GM10266 (cell line): Measurements from ENCODE around the gene FMO2.

Experiments used
- DNase-seq: peaks from one replicate; pipeline ENCODE4 v3.0.0; 2012; ENCODE audit errors: extremely low spot score
- TF ChIP-seq, protein P1 (sequence below): IDR thresholded peaks from 2 replicates; pipeline ENCODE4 v1.5.1; 2012; ENCODE audit warnings: mild to moderate bottlenecking, low read depth; ENCODE audit not compliant: control insufficient read depth, insufficient read depth; ENCODE audit errors: missing control alignments

The FMO2 gene

DNA sequence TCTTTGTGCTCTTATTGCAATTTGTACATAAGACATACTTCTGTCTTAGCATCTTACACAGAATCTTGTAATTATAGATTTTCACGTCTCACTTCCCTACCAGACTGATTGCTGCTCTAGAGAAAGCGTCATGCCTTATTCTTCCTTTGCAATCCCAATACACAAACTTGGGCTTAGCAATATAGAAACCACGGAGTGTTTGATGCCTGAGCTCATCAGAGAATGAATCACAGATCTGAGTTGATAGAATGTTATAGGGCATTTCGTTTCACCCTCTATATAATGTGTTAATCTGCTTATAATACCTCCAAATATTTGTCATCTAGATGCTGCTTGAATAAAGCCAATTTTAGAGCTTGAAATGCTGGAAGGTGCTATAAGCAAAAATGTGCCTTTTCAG is 69.8 kb downstream of the FMO2 start:
- TF ChIP-seq, protein P1, sequence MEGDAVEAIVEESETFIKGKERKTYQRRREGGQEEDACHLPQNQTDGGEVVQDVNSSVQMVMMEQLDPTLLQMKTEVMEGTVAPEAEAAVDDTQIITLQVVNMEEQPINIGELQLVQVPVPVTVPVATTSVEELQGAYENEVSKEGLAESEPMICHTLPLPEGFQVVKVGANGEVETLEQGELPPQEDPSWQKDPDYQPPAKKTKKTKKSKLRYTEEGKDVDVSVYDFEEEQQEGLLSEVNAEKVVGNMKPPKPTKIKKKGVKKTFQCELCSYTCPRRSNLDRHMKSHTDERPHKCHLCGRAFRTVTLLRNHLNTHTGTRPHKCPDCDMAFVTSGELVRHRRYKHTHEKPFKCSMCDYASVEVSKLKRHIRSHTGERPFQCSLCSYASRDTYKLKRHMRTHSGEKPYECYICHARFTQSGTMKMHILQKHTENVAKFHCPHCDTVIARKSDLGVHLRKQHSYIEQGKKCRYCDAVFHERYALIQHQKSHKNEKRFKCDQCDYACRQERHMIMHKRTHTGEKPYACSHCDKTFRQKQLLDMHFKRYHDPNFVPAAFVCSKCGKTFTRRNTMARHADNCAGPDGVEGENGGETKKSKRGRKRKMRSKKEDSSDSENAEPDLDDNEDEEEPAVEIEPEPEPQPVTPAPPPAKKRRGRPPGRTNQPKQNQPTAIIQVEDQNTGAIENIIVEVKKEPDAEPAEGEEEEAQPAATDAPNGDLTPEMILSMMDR: no peak
- no peak for DNase-seq

DNA sequence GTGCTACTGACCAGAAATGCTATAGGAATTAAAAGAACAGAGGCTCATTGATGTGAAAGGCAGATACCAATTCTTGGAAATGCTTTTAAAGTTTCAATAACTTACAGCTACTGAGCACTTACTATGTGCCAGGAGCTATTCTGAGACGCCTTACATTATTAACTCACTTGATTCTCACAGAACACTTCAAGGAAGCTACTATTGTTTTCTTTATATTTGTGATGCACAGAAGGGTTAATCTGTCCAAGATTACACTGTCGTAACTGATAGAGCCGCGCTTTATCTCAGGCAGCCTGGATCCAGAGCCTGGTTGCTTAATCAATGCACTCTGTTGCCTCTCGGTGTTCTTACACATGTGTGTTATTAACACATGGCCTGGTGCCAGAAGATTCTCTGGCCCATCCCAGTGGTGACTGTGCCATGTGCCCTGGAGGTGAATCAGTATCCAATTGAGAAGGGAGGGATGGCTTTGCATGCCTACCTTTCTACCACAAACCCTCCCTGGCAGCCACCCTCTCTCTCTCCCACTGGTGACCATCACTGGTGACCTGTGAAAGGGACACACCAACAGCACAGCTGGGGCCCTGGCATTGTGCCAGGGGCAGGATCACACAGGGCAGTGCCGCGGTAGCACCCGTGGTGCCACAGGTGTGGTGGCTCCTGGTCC is 72.0 kb downstream of the FMO2 start:
- DNase-seq: no peak
- TF ChIP-seq, protein P1: no peak

DNA sequence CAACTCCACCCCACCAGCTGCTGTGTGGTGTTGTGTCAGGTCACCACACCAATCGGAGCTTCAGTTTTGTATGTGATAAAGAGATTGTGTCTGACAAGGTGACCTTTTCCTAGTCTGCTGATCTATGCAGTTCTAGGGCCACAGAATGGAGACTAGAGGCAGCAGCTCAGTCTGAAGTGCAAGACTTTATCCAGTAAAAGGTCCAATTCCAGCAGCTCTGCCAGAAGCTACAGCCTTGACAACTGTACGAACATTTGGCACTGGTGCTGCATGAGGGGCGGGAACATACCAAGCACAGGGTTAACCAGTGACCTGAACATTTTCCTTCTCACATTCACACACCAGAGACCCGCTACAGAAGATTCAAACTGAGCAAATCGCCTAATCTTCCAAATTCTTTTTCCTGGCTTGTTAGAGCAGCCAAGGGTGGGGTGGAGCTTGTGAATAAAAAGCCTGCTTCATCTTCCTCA is 72.5 kb downstream of the FMO2 start:
- DNase-seq: no peak

DNA sequence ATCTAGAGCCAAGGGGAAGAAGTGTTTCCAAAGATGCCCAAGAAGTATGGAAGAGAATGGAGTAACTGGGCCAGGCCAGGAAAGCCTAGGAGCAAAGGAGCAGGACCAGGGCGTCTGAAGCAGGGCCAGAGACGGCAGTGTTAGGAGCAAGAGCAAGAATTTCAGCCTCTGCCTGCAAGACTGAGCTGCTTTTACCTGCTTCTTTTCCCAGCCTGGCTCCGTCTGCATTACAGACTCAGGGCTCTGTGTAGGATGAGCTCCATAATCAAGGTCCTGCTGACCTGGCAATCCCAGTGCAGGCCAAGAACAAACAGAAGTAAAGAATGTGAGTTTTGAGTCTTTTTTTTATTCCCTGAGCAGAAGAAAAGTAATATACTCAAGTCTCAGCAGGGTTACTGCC is 73.3 kb downstream of the FMO2 start:
- no peak for DNase-seq
- TF ChIP-seq, protein P1: no peak

More for the DNA sequence above, 72.5 kb downstream of the FMO2 start:
- TF ChIP-seq, protein P1: no peak

DNA sequence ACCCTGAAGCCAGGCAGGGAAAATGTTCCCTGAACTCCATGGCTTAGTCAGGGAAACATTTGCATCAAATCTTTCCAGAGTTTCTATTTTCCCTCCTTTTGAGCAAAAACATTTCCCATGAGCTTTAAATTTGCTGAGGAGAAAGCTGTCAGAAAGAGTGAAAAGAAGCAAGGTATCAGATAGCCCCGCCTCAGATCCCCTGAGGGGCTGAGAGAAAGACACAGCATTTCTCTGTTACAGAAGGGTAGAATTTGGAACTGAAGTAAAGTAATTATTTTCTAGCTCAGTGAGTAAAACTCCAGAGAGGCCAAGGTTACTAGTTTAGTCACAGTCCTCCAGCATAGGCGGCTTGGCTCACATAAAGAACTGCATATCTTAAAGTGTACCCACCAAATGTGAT is 73.8 kb downstream of the FMO2 start:
- DNase-seq: no peak

More for the DNA sequence above, 73.8 kb downstream of the FMO2 start:
- TF ChIP-seq, protein P1: no peak
